CD4-positive, alpha-beta T cell treated with Interferon gamma for 1 hour (primary cell): ENCODE measurements around the gene GSTM2.

Source experiments
- DNase-seq: peaks from one replicate; pipeline ENCODE4 v3.0.0-alpha.2; 2020

Gene GSTM2

DNA sequence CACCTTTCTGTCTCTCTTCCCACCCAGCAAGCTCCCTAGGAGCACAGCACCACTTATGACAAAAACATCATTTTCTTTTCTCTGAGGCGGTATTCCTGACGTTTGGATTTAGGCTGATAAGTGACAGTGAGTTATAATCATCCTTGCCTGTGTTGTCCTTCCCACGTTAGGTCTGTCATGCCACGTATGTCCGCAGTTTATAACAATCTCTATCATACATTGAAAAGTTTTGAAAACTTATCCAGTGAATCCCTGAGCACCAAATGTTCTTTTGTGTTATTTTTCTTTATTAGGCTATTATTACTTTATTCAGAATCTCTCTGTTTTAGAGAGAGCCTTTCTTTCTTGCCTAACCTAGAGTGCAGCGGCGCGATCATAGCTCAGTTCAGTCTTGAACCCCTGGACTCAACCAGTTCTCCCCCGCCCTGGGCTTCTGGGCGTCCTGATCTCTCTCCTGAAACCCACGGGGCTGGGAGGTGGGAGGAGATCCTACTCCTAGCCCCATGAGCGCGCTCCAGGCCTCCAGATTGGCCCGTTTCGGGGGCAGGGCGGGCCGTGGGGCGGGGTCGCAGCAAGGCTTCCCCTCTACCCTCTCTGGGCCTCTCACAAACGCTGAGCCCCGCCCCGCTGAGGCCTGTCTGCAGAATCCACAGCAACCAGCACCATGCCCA, at the start of gene GSTM2:
GSTM2 (plus strand) TSS at position 606 of the 671 bp plus-strand sequence; CDS start at position 665, 59 bp downstream.
- peak; percentile 77 for DNase-seq

- DNase-seq, result no peak
Observed at GRCh38 chr1:109618661-109619575, 48.9 kb upstream of the GSTM2 start.

DNA sequence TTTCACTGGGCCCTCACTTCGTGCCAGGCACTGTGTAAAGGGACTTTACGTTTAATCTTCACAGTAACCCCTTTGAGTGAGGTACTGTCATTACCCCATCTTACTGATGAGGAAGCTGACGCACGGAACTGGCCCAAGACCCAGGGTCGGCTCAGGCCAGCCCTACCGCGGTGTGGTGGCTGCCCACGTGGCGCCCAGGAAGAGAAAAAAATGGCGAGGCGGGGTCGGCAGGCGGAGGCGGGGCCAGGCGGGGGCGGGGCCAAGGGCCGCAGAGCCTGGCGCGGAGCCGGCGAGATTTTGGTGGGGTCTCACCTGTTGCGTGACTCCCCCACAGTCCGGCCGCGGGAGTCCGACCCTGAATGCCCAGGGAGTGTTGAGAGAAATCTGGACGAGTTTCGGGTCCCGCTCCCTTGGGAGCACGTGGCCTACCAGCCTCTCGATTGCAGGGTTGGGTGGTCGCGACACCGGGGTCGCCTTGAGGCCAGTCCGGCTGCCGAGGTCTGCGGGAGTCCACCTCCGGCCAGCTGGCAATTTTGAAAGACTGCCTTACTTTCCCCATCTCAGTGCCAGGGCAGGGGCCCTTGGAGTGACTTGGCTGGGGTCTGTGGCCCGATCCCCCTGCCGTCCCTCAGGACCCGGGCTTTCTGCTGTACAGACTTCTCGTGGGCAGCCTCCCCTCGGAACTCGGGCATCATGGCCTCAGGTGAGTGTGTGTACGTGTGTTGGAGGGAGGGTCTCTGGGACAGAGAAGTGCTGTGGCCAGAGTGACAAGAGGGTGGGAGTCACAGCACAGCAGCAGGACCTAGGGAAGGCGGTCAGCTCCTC, 48.1 kb upstream of the GSTM2 start, which contains the start of the genes AMPD2 and GNAT2:
AMPD2 (plus strand) TSS at position 262 of the 825 bp plus-strand sequence. CDS start 1,339 bp downstream, outside the sequence.
GNAT2 (minus strand) TSS at position 41 of the 825 bp plus-strand sequence. CDS start 6,746 bp downstream, outside the sequence.
- DNase-seq, result peak; percentile 86

DNA sequence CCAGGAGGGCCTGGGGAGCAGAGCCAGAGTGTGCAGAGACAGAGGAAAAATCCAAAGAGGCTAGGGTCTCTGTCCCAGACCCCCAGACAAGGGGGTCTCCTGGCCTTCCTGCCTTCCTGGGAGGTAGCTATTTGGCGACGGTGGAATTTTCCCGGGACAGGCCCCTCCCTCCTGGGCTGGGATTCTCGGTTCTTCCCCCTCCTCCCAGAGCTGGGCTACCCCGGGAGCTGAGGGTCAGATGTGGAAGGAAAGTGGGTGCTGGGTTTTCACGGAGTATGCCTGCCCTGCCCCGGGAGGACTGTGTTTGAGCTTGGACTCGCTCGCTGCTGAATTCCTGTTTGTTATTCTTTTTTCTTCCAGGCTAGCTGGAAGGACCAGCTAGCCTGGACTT, 47.5 kb upstream of the GSTM2 start:
- no peak for DNase-seq

GRCh38 chr1:109620841-109621286, 47.0 kb upstream of the GSTM2 start:
- peak; percentile 96 for DNase-seq

DNA sequence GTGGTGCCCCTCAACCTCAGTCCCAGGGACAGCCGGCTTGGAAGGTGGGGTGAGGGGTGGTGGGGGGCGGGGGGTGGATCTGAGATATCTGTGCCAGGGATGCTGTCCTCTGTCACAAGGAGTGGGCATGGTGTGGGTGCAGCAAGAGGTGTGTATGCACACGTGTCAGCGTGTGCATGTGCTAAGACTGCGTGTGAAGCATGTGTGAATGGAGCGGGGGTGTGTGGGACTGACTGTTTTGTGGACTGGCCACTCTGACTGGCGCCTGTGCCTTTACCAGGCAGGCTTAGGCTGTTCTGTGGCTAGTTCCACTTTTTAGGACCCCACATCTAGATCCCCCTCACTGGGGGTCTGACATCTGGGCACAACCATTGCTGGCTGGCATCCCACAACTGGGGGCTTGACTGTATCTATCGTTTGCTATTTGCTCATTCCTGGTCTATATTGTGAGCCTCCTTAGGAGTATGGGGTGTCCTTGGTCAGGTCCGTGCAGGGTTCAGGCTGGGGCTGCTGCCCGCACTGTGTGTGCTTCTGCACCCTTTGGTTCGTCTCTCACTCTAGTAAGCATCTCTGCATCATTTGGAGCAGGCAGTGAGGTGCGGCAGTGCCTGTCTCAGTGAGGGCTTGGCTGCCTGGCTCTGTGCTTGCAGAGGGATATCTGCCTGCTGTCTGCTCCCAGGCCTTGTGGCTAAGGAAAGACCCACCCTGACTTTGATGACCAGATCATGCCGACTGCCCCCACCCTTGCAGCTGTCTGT, 46.3 kb upstream of the GSTM2 start:
- no peak for DNase-seq

DNA sequence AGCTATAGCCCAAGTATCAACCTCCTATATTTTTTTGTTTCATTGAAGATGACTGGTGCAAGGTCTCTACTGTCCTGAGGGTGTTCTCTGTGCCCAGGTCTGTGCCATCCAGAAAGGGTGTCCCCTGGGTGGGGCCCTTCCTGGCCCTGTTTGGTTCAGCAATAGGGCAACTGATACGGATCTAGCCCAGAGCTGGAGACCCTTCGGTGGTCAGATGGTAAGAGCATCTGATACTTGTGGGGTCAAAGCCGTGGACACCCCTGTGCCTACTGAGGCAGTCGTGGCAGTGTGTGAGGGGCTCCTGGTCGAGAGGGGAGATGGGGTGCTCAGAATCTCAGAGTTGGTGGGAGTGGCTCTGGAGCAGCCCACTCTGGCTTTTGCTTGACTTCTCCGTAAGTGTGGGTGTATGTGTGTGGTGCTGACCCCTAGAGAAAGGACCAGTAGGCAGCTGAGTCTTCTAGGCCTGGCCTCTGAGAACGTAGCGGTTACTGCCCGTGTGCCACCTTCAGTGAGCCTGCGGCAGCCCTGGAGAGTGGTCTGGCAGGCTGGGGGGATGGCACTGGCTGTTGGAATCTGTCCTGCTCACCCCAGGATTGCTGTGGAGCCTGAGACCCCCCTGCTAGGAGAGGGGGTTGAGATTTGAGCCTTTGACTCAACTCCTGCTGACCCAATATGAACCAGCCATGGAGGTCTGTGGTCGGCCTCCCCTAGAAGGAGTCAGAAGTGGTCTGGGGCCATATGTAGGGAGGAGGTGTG, 45.5 kb upstream of the GSTM2 start:
- no peak for DNase-seq

DNA sequence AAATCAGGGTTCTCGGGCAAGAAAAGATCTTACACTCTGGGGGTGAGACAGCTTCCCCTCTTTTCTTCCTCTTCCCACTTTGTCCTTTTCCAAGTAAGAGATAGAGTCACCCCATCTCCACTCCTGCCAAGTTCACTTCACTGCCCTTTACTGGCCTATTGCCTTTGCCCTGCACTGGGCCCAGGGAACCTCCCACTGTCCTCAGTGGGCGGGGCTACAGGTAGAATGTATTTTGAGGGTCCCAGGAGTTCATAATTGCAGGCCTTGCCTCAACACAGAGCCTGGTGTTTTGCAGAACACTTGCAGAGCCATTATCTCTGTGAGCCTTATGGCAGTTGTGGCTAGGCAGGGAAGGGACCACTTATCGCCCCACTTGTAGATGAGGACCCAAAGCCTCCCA, 45.0 kb upstream of the GSTM2 start:
- DNase-seq, result no peak

DNA sequence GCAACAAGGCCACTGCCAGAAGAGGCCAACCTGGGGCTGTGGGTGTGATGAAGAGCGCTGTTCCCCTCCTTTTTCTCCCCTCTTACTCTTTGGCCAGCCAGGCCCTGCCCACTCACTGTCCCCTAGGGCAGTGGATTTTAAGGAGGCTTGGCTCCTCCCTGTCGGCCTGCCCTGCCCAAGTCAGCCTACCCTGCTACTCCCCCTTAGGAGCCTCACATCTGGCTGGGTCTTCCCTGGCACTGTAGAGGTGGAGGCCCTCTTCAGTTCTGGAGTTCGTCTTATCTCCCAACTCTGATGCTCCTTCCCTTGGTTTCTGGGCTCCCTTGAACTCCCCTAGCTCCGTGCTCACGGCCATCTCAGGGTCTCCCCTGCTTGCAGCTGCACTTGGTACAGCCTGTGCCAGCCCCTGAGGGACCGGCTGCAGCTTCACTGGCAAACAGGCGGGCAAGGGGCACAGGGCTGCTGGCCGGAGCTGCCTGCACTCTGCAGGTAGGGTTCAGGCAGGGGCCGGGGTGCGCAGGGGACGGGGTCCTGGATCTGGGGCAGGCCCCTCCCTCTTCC, 44.2 kb upstream of the GSTM2 start:
- DNase-seq, result no peak

GRCh38 chr1:109624201-109625010, 43.5 kb upstream of the GSTM2 start:
- DNase-seq, result peak; percentile 14

DNA sequence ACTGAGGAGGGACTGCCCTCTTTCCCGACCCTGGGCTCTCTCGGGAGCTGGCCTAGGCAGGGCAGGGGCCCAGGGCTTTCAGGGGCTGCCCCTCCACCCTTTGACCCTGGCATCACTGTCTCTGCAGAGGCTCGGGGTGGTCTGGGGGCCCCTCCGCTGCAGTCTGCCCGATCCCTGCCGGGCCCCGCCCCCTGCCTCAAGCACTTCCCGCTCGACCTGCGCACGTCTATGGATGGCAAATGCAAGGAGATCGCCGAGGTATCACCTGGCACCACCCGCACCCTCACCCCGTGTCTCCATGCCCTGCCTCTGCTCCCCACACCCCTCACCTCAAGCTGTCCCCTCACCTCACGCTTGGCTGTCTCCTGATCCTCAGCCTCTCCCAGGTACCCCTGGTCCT, 42.7 kb upstream of the GSTM2 start:
- DNase-seq, result no peak

DNA sequence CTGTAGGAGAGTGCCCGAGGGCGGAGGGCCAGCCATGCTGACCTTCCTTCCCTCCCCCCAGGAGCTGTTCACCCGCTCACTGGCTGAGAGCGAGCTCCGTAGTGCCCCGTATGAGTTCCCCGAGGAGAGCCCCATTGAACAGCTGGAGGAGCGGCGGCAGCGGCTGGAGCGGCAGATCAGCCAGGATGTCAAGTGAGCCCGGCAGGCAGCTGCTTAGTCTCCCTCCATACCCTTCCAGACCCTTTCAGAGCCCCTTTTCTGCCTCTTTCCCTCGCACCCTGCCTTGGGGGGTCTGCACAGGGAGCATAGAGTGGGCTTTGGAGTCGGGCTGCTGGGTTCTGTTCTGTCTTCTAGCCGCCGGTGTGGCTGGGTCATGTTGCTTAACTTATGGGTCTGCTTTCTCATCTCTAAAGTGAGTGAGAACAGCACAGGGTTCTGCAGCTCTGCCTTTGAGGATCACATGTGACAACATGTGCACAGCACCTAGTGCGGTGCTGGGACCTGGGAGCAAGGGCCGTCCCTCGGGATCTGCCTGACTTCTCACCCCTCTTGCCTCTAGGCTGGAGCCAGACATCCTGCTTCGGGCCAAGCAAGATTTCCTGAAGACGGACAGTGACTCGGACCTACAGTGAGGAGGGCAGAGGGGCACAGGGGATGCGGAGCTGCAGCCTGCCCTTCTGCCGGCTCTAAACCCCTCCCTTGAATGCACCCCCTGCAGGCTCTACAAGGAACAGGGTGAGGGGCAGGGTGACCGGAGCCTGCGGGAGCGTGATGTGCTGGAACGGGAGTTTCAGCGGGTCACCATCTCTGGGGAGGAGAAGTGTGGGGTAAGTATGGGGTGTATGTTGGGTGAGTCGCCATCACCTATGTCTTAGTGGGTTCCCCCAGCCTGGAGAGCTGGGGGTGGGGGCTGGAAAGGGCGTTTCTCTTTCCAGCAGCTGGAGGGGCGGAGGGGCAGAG, 42.0 kb upstream of the GSTM2 start:
- no peak for DNase-seq

DNA sequence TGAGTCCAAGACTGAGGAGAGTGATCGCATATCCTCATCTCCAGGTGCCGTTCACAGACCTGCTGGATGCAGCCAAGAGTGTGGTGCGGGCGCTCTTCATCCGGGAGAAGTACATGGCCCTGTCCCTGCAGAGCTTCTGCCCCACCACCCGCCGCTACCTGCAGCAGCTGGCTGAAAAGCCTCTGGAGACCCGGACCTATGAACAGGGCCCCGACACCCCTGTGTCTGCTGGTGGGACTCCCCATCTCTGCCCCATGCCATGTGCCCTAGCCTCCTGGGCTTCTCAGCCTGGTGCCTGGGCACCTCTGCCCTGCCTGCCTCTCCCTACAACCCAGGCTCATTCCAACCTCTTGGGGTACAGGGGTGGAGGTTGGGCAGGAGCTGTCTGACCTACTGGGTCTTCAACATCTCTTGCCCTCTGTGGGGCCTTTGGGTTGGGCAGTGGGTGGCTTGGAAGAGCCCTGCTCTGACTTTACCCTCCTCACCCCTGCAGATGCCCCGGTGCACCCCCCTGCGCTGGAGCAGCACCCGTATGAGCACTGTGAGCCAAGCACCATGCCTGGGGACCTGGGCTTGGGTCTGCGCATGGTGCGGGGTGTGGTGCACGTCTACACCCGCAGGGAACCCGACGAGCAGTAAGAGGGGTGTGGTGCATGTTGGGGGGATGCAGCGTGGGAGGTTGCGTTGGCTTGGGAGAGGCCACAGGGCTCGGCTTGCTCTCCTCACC, 41.0 kb upstream of the GSTM2 start:
- no peak for DNase-seq

GRCh38 chr1:109627692-109628399, 40.0 kb upstream of the GSTM2 start:
- DNase-seq, result no peak

- no peak for DNase-seq
Observed at GRCh38 chr1:109628540-109629321, 39.1 kb upstream of the GSTM2 start.

- DNase-seq, result no peak
Observed at GRCh38 chr1:109629372-109630030, 38.4 kb upstream of the GSTM2 start.
